ENCODE measurements around the gene PTPRQ.

- no peak for TF ChIP-seq EZH2 (IDR thresholded peaks at IDR 0.05; ENCODE audit: borderline replicate concordance, low read depth, low read length, severe bottlenecking)
- TF ChIP-seq CTCF (IDR thresholded peaks at IDR 0.05; ENCODE audit: borderline replicate concordance, extremely low read depth, low read length, poor library complexity, severe bottlenecking): no peak
Measured at GRCh38 chr12:80404629-80405028, 39.4 kb upstream of the PTPRQ start.

Data from DND-41 (cell line).